NK-92 treated with Interleukin-12 subunit alpha and Interleukin-12 subunit beta, amount 100 ng/mL, for 24 hours (cell line): ENCODE data around the gene MSANTD2.

Experiments
- DNase-seq: peaks from one replicate; lab custom pipeline; 2025; lab: John Stamatoyannopoulos, UW

The MSANTD2 gene

DNA sequence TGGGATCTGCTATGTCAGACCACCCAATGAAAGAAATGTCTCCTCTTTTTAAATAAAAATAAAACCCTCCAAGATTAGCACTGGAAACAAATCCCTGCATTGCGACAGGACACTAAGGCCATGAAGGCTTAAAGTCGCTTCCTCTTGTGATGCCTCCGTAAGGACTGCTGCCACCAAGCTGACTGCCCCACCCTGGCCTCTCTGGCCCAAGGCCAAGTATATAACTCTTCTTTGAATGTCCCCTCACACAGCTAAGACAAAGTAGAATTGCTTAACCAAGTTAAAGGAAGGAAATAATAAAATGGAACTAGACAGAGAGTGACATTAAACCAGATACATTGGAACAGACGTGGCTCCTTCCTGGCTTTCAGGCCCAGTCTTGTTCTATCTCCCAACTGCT is 68.0 kb downstream of the MSANTD2 start:
- no peak for DNase-seq

DNA sequence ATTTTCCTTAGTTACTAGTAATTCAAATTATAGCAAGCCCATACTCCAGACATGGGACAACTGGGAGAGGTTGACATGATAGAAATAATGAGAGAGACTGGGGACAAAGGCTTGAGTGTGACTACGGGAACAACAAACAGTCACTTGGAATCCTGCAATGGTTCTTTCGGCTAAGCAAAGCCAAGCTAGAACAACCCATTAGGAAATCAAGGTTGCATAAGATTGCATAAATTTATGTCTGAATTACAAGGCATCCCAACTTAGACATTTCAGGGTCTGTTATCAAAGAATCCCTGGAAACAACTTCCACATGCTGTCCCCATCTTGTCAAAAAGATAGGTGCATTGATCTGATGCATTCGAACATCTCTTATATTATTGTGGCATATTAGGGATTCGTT is 70.6 kb downstream of the MSANTD2 start:
- no peak for DNase-seq

DNA sequence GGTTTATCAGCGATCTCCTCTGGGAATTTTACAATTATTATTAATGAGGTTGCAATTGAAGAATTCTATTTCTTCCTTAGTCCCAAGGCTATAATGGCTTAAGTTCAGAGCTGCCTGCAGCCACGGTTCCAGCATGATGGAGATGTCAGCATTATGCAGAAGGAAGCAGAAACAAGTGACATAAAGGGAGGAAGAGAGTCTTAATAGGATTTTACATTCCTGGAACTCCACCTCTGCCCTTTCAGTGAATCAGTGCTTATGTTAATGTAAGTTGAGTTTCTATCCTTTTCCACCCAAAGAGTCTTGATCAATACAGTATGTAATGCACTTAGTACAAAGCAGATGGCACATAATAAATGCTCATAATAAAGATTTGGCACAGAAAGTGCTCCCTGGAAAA is 72.1 kb downstream of the MSANTD2 start:
- DNase-seq = no peak

DNA sequence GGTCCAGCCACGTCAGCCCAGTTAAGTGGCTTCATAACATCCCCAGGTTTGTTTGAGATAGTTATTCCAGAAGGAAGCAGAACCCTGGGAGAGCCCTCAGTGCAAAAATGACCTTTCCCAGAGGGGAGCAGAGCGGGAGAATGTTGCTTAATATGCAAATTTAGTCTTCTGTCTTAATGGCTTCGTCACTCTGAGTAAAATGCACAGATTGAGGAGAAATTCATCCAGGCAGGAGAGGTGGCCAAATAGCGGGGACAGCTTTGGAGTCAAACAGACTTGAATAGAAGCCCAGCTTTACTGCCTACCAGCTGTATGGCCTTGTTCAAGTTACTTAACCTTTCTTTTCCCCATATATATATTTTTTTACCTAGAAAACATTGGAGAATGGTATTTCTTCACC is 72.7 kb downstream of the MSANTD2 start:
- no peak for DNase-seq

DNA sequence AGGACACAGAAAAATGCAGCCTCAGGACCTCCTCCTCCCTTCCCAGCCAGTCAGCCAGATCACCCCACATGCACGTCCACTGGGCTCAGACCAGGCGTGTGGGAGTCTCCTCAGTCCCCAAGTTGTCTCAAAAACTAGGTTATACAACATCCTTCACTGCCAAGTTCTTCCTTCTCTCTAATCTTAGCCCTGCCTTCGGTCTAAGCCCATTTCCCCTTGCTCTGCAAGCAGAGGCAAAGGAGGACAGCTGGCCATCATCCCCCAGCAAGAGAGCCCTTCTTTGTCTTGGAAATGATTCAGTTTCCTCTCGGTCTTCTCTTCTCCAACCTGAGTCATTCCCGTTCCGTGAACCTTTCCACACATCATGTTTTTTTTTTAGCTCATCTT is 74.5 kb downstream of the MSANTD2 start:
- no peak for DNase-seq

DNA sequence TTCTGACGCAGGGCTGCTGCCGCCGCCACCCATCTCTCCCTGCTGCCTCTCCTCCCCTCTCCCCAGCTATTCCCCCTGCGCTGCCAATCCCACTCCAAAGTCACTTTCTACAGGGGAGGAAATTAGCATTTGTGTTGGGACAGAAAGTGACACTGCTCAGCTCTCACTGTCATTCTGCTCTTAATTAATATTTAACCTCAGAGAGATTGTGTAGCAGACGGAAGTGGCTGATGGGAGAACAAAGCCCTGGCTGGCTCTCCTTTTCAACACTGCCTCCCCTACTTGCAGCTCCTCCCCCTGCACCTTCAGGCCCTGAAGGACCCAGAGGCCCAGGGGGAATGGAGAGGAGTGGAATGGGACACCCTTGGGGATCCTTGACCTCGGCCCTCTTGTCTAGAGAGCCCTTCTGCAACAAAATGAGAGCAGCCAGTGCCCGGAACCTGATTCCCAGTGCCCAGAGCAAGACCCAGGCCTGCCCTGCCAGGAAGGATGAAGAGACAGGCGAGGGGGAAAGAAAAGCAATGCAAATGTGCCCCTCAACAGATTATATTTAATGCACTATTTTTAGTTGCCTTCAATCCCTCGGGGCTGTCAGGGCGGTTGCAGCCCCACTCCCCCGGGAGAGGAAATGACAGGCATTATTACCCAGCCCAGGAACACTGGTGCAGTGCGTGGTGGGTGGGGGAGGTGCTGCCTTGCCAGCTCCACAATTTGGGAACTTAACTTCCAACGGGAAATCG is 75.1 kb downstream of the MSANTD2 start:
- DNase-seq = no peak

DNA sequence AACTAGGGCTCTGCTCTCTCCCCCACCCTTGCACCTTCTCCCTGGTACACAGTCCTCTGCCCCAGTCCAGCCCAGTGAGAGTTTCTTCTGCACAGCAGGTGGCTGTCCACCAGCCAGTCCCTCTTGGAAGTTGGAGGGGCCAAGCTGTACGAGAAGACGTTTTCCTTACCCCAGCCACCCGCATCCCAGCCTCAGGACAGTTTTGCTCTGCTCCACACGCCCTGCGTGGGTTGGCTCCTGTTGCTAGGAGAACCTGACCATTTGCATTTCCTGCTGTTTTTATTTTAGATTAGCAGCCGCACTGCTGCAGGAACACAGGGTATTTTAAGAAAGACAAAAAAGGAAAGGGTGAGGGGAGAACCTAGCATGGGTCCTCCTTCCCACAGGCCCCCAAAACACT is 78.0 kb downstream of the MSANTD2 start:
- no peak for DNase-seq

DNA sequence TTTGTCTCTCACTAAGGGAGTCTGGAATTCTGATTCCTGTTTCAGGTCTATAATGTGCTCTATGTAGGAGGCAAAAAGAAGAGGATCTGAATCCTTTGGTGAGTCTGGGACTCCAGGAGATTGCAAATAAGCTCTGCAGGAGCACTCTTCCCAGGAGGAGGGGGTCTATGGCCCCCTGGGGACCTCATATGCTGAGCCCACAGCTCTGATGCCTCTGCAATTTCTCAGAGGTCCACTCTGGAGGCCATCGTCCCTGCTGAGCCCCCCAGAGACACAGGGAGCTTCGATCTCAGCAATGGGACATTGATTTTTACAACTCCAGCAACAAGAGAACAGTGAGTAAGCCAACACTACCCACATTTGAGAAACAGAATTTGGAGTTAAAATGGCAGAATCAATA is 80.7 kb downstream of the MSANTD2 start:
- no peak for DNase-seq

DNA sequence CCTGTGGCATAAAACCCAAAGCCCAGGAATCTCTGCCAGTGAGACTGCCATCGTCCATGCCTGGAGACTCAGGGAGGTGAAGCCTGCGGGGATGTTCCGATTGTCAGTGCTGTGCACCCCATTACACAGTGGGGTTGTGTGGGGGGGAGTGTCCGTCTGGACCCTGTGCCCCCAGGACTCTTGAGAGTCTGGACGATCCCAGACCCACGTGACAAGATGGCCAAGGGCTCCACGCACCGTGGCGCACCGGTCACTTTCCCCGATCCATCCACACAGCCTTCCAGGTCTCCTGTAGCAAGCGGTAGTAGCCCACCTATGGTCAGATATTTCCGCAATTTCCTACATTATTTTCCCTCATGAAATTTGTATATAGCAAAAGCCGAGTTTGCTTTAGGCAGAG is 81.4 kb downstream of the MSANTD2 start:
- DNase-seq = no peak

DNA sequence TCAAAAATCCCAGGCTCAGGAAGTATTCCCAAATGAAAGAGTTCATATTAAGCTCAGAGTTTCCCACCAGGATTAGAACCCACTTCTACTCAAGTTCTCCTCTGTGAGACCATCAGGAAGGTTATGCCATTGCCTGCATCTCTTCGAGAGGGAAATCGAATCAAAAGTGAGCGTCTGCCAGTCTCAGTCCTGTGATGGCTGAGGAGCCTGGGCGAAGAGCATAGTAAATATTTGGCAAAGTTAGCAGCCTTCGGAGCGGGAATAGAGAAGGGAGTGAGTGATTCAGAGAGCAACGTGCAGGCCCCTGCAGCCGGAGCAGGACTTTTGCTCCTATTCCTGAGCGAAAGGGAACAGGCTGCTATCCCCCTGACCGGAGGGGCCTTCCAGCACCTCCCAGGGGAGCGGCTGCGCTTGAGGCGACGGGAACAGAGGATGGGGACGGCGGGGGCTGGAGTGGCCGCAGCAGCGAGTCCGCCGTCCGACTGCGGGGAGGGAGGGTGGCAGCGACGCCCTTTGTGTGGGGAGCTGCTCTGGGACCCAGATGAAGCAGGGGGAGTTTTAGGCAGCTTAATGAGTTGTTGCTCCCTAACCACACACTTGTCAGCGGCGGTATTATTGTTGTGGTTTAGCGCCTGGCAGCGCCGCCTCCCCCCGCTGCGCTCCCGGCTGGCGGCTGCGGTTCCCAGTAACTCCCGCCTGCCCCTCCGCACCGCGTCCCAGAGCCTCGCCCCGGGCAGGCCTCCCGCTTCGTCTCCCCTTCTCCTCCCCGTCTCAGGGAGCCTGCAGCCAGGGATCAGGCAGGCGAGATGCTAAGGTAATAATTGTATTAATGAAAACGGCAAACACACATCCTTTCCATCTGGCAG is 82.2 kb downstream of the MSANTD2 start:
- DNase-seq = no peak

DNA sequence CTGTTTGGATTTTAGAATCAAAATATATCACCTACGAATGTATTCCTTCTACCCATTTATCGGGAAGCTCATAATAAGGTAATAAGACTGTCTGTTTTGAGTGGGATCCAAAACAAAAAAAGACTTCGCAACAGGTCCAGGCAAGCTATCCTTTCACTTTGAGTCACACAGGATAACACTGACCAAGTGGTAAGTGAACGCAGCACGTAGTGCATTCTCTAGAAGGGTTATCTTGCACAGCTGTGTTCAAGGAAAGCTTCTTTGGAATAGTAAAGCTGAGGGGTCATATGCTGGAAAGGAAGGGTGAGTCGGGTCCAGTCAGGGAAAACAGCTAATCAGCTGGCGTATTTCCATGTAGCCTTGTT is 82.8 kb downstream of the MSANTD2 start:
- no peak for DNase-seq

DNA sequence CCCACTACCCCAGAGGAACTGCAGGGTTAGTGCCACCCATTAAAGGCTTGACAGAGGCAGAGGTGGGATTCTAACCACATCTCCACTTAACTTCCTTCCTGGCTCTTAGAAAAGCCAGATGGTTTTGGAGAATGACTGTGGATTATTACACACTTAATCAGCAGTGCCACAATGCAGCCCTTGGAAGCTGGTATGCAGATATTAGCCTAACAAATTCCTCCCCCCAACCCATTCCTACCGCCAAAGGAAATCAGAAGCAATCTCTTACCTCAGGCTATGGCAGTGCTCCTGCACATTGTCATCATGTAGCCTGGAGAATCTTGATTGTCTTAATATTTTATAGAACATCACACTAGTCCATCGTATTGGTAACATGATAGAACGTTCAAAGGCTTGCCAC is 83.6 kb downstream of the MSANTD2 start:
- no peak for DNase-seq
